Mammary epithelial cell (primary cell): ENCODE data around the gene PRND.

Experiments
- EZH2 ChIP-seq: IDR thresholded peaks from 2 replicates; pipeline ENCODE4 v1.6.1; 2012; ENCODE audit warnings: low read length, inconsistent platforms, borderline replicate concordance
- TF ChIP-seq, protein P1 (sequence below), 2 donors: IDR thresholded peaks in 1 of 2; conservative IDR thresholded peaks in 1 of 2; 2 replicates each; pipeline ENCODE4 v1.5.1; 2011 to 2012; ENCODE audit warnings: inconsistent platforms in 2 of 2, low read length in 2 of 2, mild to moderate bottlenecking in 2 of 2, control low read depth in 1 of 2, low read depth in 1 of 2; ENCODE audit not compliant: insufficient read depth in 1 of 2; ENCODE audit errors: extremely low read depth in 1 of 2

DNA sequence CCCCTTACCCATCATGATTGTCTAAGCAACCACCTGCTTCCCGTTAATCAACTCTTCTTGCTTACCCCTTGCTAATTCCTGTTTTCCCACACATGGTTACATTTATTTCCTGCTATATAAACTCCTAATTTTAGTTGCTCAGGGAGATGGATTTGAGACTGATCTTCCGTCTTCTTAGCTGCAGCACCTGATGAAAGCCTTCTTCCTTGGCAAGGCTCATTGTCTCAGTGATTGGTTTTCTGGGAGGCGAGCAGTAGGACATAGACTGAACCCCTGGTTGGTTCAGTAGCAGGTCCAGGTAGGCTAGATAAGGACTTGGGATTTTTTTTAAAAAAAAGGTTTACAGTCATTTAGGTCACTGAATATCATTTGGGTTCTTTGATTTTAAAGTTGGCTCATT is 50.4 kb downstream of the PRND start:
- TF ChIP-seq, protein P1, sequence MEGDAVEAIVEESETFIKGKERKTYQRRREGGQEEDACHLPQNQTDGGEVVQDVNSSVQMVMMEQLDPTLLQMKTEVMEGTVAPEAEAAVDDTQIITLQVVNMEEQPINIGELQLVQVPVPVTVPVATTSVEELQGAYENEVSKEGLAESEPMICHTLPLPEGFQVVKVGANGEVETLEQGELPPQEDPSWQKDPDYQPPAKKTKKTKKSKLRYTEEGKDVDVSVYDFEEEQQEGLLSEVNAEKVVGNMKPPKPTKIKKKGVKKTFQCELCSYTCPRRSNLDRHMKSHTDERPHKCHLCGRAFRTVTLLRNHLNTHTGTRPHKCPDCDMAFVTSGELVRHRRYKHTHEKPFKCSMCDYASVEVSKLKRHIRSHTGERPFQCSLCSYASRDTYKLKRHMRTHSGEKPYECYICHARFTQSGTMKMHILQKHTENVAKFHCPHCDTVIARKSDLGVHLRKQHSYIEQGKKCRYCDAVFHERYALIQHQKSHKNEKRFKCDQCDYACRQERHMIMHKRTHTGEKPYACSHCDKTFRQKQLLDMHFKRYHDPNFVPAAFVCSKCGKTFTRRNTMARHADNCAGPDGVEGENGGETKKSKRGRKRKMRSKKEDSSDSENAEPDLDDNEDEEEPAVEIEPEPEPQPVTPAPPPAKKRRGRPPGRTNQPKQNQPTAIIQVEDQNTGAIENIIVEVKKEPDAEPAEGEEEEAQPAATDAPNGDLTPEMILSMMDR (conservative IDR thresholded peaks at IDR 0.05 in 1 of 2, IDR thresholded peaks at IDR 0.05 in 1 of 2; ENCODE audit: extremely low read depth in 1 of 2, insufficient read depth in 1 of 2, low read depth in 1 of 2, low read length in 2 of 2): no peak
- no peak for TF ChIP-seq EZH2
